Esophagus muscularis mucosa (tissue), 4 donors: ENCODE data around the gene PFN4. TPM values are rescaled to one million over a fixed set of nuclear protein-coding genes. Genes with fewer than 3 reads are reported as not detected.

Source experiments
- DNase-seq: peaks from one replicate; pipeline ENCODE4 v3.0.0-alpha.2; 2017; ENCODE audit errors: extremely low spot score
- H3K27ac ChIP-seq, 4 donors: fragments of 200-600 bp; sonication (generic); replicated peaks in 1 of 4; 1 replicate in 3 of 4; 2 replicates in 1 of 4; pipeline ENCODE4 v1.5.1; 2016 to 2019; ENCODE audit warnings: mild to moderate bottlenecking in 1 of 4
- H3K27me3 ChIP-seq, 4 donors: fragments of 200-600 bp; sonication (generic); one replicate each; pipeline versions ENCODE4 v1.5.1 to v1.6.0; 2016 to 2019
- H3K36me3 ChIP-seq, 4 donors: fragments of 200-600 bp; sonication (generic); one replicate each; pipeline ENCODE4 v1.5.1; 2016 to 2019
- H3K4me1 ChIP-seq, 4 donors: fragments of 200-600 bp; sonication (generic); one replicate each; pipeline ENCODE4 v1.5.1; 2016 to 2019
- H3K4me3 ChIP-seq, 4 donors: fragments of 200-600 bp; sonication (generic); 1 replicate in 2 of 4; 2 replicates in 2 of 4; pipeline ENCODE4 v1.5.1; 2016 to 2019; ENCODE audit warnings: mild to moderate bottlenecking in 4 of 4, moderate library complexity in 1 of 4
- H3K9me3 ChIP-seq, 4 donors: fragments of 200-600 bp; sonication (generic); 1 replicate in 3 of 4; 2 replicates in 1 of 4; pipeline ENCODE4 v1.5.1; 2016 to 2019
- EP300 ChIP-seq: sonication (generic); formaldehyde crosslinking; IDR thresholded peaks from one replicate; pipeline ENCODE4 v1.6.1; 2017; ENCODE audit warnings: antibody characterized with exemption
- POLR2A ChIP-seq: fragments of 450-650 bp; IDR thresholded peaks from one replicate; pipeline ENCODE4 v1.6.1; 2017; ENCODE audit warnings: antibody characterized with exemption, moderate library complexity, mild to moderate bottlenecking, low read depth
- POLR2AphosphoS5 ChIP-seq, 2 donors: sonication (generic); formaldehyde crosslinking; IDR thresholded peaks; one replicate each; pipeline ENCODE4 v1.6.1; 2017; ENCODE audit warnings: antibody characterized with exemption in 2 of 2
- WGBS: methylation state at CpG from one replicate; pipeline ENCODE4 v1.1.5; 2018; 5-methylcytosine and 5-hydroxymethylcytosine counted together
- intact Hi-C: fragments of 100-400 bp; cut with DNase I; formaldehyde crosslinking; loops from one replicate; pipeline ENCODE4 v1.15.1; 2023
- total RNA-seq, 4 donors: library from RNA; depleted of rRNA; stranded (reverse); fragments of >200 nt; gene quantifications; one replicate each; pipeline versions ENCODE4 v1.1.0 to v1.2.1, GENCODE V29; 2016
- TF ChIP-seq, protein P1 (sequence below), 3 experiments: fragments of 200-600 bp in 2 of 3; fragments of 450-650 bp in 1 of 3; sonication (generic) in 2 of 3; IDR thresholded peaks; one replicate each; pipeline ENCODE4 v1.5.1; 2017 to 2019; ENCODE audit warnings: antibody characterized with exemption in 3 of 3, mild to moderate bottlenecking in 2 of 3, moderate library complexity in 1 of 3

Gene PFN4
- total RNA-seq, 4 donors from 2014 or later: 0.83 TPM; not detected in 3

DNA sequence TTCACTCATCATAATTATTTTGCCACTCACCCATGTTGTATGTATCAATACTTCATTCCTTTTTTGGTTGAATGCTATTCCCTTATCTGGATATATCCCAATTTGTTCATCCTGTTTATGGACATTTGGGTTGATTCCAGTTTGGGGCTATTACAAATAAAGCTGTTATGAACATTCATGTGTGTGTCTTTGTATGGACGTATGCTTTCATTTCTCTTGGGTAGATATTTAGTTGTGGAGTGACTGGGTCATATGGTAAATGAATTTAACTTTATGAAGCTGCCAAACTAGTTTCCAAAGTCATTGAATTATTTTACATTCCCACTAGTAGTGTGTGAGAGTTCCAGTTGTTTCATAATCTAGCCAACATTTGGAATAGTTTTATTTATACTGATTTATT, 2.8 kb upstream of the PFN4 start:
- TF ChIP-seq POLR2A (no peak), POLR2AphosphoS5 (IDR thresholded peaks at IDR 0.05) (no peak)
- DNase-seq: no peak
- no peaks in the 10 kb centered on the region for H3K9me3 ChIP-seq
- WGBS: 46% methylated on average over 1 of the region's 1 CpG
- H3K4me3 ChIP-seq: no peak overlapping the region
- H3K36me3 ChIP-seq: no peaks in the 10 kb centered on the region
- H3K27ac ChIP-seq: no peak overlapping the region
- intact Hi-C loops: no loop called here
- peaks cover 19 to 31% (median 20%) of the 10 kb centered on the region in 4 donors for H3K4me1 ChIP-seq
- no peaks in the 10 kb centered on the region for H3K27me3 ChIP-seq

GRCh38 chr2:24123922-24124580, 917 bp upstream of the PFN4 start:
- DNase-seq: no peak

DNA sequence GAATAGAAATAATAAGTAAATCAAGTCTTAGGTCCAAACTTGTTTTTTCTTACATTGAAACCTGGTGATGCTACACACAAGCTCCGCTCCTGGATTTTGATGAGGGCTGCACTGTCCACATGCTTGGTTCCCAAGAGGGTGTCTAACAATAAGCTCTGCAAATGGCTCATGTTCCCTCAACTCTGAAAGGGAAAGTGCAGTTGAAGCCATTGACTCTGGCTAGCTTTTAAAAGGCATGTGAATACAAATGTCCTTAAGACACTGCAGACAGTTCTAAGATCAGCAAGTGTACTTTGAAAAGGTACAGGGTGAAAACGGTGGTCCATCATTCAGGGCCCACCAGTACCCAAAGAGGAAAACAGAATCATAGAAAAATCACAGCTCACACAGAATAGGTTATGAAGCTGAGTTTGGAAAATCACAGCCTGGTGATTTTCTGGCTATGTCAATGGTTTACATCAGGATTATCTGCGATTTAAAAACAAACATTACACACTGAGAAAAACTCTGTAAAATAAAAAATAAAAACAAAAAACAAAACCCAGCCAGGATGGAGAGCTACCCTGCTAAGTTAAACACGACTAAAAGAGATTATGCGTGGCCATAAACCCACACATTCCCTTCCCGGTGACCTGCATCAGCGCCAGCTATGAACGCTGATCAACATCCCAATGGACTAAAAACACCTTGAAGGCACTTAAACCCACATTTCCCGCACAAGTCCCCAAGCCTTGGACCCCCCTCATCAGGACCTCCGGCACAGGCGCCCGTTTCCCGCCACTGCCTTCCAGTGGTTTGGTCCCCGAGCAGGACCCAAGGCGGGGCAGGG, 554 bp downstream of the PFN4 start:
- Histone ChIP-seq H3K27ac (peak overlapping the region; percentile 92 to 96 (median 94)), H3K4me3 (peak overlapping the region; percentile 75 to 85 (median 80)), H3K4me1 (peaks cover 19 to 27% (median 20%) of the 10 kb centered on the region in 4 donors), H3K27me3 (no peaks in the 10 kb centered on the region), H3K9me3 (no peaks in the 10 kb centered on the region), H3K36me3 (peaks cover 0 to 3% (median 0%) of the 10 kb centered on the region in 4 donors)
- DNase-seq: no peak
- 11% methylated on average over 14 of the region's 15 CpGs for WGBS
- TF ChIP-seq EP300 (no peak), POLR2A (no peak), POLR2AphosphoS5 (IDR thresholded peaks at IDR 0.05) (no peak)
- TF ChIP-seq, protein P1, sequence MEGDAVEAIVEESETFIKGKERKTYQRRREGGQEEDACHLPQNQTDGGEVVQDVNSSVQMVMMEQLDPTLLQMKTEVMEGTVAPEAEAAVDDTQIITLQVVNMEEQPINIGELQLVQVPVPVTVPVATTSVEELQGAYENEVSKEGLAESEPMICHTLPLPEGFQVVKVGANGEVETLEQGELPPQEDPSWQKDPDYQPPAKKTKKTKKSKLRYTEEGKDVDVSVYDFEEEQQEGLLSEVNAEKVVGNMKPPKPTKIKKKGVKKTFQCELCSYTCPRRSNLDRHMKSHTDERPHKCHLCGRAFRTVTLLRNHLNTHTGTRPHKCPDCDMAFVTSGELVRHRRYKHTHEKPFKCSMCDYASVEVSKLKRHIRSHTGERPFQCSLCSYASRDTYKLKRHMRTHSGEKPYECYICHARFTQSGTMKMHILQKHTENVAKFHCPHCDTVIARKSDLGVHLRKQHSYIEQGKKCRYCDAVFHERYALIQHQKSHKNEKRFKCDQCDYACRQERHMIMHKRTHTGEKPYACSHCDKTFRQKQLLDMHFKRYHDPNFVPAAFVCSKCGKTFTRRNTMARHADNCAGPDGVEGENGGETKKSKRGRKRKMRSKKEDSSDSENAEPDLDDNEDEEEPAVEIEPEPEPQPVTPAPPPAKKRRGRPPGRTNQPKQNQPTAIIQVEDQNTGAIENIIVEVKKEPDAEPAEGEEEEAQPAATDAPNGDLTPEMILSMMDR (IDR thresholded peaks at IDR 0.05): no peak
- intact Hi-C loops: no loop called here

More at GRCh38 chr2:24123922-24124580, 917 bp upstream of the PFN4 start:
- no peaks in the 10 kb centered on the region for H3K27me3 ChIP-seq
- H3K27ac ChIP-seq: peak overlapping the region; percentile 92 to 96 (median 94)
- peak overlapping the region; percentile 75 to 85 (median 80) for H3K4me3 ChIP-seq
- no peaks in the 10 kb centered on the region for H3K9me3 ChIP-seq
- TF ChIP-seq POLR2AphosphoS5 (IDR thresholded peaks at IDR 0.05): no peak
- no peak for TF ChIP-seq EP300
- no peak for TF ChIP-seq POLR2A
- TF ChIP-seq, protein P1 (IDR thresholded peaks at IDR 0.05): no peak
- intact Hi-C loops: no loop called here
- H3K4me1 ChIP-seq: peaks cover 19 to 30% (median 20%) of the 10 kb centered on the region in 4 donors
- H3K36me3 ChIP-seq: peaks cover 0 to 3% (median 0%) of the 10 kb centered on the region in 4 donors
- 8% methylated on average over 8 of the region's 9 CpGs for whole genome bisulfite sequencing

DNA sequence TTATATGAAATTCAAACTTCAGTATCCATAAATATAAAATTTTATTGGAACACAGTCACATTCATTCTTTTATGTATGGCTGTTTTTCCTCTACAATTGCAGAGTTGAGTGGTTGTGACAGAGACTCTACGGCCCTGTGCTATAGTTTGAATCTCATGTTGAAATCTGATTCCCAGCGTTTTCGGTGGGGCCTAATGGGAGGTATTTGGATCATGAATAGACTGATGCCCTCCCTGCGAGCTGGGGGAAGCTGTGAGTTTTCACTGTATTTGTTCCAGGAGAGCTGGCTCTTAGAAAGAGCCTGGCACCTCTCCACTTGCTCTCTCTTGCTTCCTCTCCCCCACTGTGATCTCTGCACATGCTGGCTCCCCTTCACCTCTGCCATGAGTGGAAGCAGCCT, 1.7 kb downstream of the PFN4 start:
- TF ChIP-seq POLR2A (no peak), POLR2AphosphoS5 (IDR thresholded peaks at IDR 0.05) (no peak), EP300 (no peak)
- TF ChIP-seq, protein P1 (IDR thresholded peaks at IDR 0.05): no peak
- Histone ChIP-seq H3K4me3 (no peak overlapping the region), H3K9me3 (no peaks in the 10 kb centered on the region), H3K27ac (no peak overlapping the region), H3K4me1 (peaks cover 19 to 27% (median 20%) of the 10 kb centered on the region in 4 donors), H3K27me3 (no peaks in the 10 kb centered on the region), H3K36me3 (peaks cover 0 to 3% (median 0%) of the 10 kb centered on the region in 4 donors)
- intact Hi-C loops: no loop called here
- no peak for DNase-seq
- 81% methylated on average over 4 of the region's 4 CpGs for WGBS

- DNase-seq: no peak
- Histone ChIP-seq H3K27me3 (no peaks in the 10 kb centered on the region), H3K9me3 (no peaks in the 10 kb centered on the region), H3K27ac (no peak overlapping the region), H3K36me3 (peaks cover 0 to 3% (median 0%) of the 10 kb centered on the region in 4 donors), H3K4me1 (peaks cover 19 to 27% (median 20%) of the 10 kb centered on the region in 4 donors), H3K4me3 (no peak overlapping the region)
- TF ChIP-seq EP300: no peak
- TF ChIP-seq, protein P1 (IDR thresholded peaks at IDR 0.05): no peak
- no peak for TF ChIP-seq POLR2A
- no peak for TF ChIP-seq POLR2AphosphoS5 (IDR thresholded peaks at IDR 0.05)
- intact Hi-C loops: no loop called here
- 69% methylated on average over 5 of the region's 5 CpGs for WGBS
These were observed 2.1 kb downstream of the PFN4 start for GRCh38 chr2:24121066-24121465.
